Measurements from ENCODE around the gene SLC25A41.

Gene SLC25A41

DNA sequence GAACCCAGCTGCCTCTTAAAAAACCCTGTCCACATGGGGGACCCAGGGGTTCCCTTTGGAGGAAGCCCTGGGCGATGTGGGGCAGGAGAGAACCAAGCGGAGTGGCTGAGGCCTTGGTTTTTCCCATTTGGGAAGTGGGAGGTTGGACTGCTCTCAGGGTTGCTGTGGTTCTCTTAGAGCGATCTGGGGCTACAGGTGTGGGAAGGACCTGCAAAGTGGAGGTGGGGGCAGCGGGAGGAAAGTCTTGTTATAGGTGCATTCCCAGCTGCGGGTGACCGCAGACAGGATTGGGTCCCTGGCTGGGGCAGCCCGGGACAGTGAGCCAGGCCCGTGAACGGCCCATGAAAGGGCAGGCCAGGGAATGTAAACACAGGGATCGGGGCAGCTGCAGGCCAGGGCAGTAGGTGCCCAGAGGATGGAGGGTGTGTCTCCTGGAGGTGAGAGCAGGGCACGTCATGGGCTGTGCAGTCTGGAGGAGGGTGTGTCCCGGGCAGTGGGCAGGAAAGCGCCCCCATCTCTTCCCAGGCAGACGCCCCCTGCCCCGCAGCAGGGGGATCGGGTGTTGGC, 25.2 kb upstream of the SLC25A41 start:
- Histone ChIP-seq H4K5ac (ENCODE audit: low read length) (no peak overlapping the region), H3K79me1 (ENCODE audit: low read length) (no peaks in the 10 kb centered on the region), H3K56ac (ENCODE audit: low read length) (peak overlapping the region; percentile 87), H2BK5ac (ENCODE audit: low read length) (no peak overlapping the region), H3K36me3 (ENCODE audit: control insufficient read depth, insufficient read depth, low read length) (no peaks in the 10 kb centered on the region), H2BK15ac (replicated peaks; ENCODE audit: low read depth) (no peak overlapping the region), H3K4me1 (ENCODE audit: control insufficient read depth, low read depth, low read length) (no peaks in the 10 kb centered on the region), H3K27me3 (ENCODE audit: insufficient read depth, low read length, poor library complexity) (no peaks in the 10 kb centered on the region), H4K8ac (ENCODE audit: low read depth, low read length) (no peak overlapping the region), H3K23ac (ENCODE audit: low read length) (peak overlapping the region; percentile 48), H3K4me3 (ENCODE audit: low read length) (peak overlapping the region; percentile 40), H2BK120ac (ENCODE audit: low read depth, low read length) (no peak overlapping the region), H3K9ac (ENCODE audit: low read length) (peak overlapping the region; percentile 68), H2AK5ac (ENCODE audit: low read length) (no peak overlapping the region), H3K79me2 (ENCODE audit: control insufficient read depth, insufficient read depth, low read length) (no peaks in the 10 kb centered on the region), H3K4me2 (ENCODE audit: low read length) (peak overlapping the region; percentile 83), H3K4ac (ENCODE audit: low read depth, low read length) (no peak overlapping the region), H3K18ac (ENCODE audit: low read length) (no peak overlapping the region), H3K27ac (ENCODE audit: low read depth, low read length) (no peak overlapping the region)
- no peak for DNase-seq
- no CpG with 5 or more reads among the region's 16 CpGs for WGBS (ENCODE audit: extremely low coverage, insufficient coverage, low lambda C conversion rate)

DNA sequence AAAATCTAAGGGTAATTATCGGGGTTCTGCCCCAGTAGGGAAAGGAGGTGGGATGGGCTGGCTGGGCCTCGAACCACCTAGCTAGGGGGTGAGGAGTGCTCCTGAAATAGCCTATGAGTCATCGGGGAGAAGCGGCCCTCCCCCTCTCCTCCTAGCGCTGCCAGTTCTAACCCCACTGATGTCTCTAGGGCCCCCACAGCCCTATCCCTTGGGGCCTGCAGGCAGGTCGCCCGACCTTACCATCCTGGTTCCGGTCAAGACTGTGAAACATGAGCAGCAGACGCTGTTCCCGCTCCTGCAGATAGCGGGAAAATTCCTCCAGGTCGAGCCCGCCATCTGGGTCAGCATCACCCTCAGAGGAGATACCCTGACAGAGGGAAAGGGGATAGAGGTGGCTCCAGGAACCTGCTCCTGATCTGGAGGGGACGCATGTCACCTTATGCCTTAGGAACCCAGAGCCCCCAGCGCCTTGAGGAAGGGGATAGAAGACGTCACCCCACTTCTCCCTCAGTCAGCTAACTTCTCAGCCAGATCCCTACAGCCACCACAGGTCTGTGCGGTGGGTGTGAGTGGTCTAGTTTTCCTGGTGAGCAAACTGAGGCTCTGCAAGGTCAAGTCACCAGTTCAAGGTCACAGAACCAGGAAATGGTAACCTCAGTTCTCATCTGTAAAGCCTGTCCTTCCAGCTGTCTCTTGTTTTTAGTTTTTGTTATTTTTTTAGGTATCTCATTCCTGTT, 24.6 kb upstream of the SLC25A41 start:
- H3K23ac ChIP-seq (ENCODE audit: low read length): no peak overlapping the region
- no peak overlapping the region for H2BK120ac ChIP-seq (ENCODE audit: low read depth, low read length)
- H3K4ac ChIP-seq (ENCODE audit: low read depth, low read length): no peak overlapping the region
- H4K5ac ChIP-seq (ENCODE audit: low read length): no peak overlapping the region
- no peak overlapping the region for H3K27ac ChIP-seq (ENCODE audit: low read depth, low read length)
- no peak for DNase-seq
- H3K18ac ChIP-seq (ENCODE audit: low read length): no peak overlapping the region
- H2AK5ac ChIP-seq (ENCODE audit: low read length): no peak overlapping the region
- H3K27me3 ChIP-seq (ENCODE audit: insufficient read depth, low read length, poor library complexity): no peaks in the 10 kb centered on the region
- no peak overlapping the region for H3K4me3 ChIP-seq (ENCODE audit: low read length)
- no peaks in the 10 kb centered on the region for H3K36me3 ChIP-seq (ENCODE audit: control insufficient read depth, insufficient read depth, low read length)
- WGBS (ENCODE audit: extremely low coverage, insufficient coverage, low lambda C conversion rate): no CpG with 5 or more reads among the region's 17 CpGs
- no peak overlapping the region for H3K9ac ChIP-seq (ENCODE audit: low read length)
- H4K8ac ChIP-seq (ENCODE audit: low read depth, low read length): no peak overlapping the region
- H3K79me2 ChIP-seq (ENCODE audit: control insufficient read depth, insufficient read depth, low read length): no peaks in the 10 kb centered on the region
- H3K4me1 ChIP-seq (ENCODE audit: control insufficient read depth, low read depth, low read length): no peaks in the 10 kb centered on the region
- H2BK5ac ChIP-seq (ENCODE audit: low read length): no peak overlapping the region
- no peaks in the 10 kb centered on the region for H3K79me1 ChIP-seq (ENCODE audit: low read length)
- no peak overlapping the region for H2BK15ac ChIP-seq (replicated peaks; ENCODE audit: low read depth)
- H3K56ac ChIP-seq (ENCODE audit: low read length): peak overlapping the region; percentile 25
- no peak overlapping the region for H3K4me2 ChIP-seq (ENCODE audit: low read length)

DNA sequence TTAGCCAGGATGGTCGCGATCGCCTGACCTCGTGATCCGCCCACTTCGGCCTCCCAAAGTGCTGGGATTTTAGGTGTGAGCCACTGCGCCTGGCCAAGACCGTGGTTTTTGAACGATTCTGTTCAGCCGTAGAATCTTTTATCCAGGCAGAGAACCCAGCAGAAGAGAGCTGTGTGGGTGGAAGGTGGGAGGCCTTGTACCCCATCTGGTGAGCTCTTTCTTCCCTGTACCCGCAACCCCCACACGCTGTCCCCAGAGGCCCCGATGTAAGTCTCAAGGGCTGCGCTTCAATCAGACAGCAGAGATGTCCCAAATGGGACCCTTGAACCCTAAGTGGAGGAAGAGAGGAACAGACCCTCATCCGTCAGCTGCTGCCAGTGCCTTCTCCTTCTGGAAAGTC, 22.4 kb upstream of the SLC25A41 start:
- no peak overlapping the region for H3K18ac ChIP-seq (ENCODE audit: low read length)
- no peak overlapping the region for H3K4me3 ChIP-seq (ENCODE audit: low read length)
- H3K4ac ChIP-seq (ENCODE audit: low read depth, low read length): no peak overlapping the region
- no peak overlapping the region for H2BK5ac ChIP-seq (ENCODE audit: low read length)
- no peak overlapping the region for H3K9ac ChIP-seq (ENCODE audit: low read length)
- H2BK15ac ChIP-seq (replicated peaks; ENCODE audit: low read depth): no peak overlapping the region
- no peaks in the 10 kb centered on the region for H3K79me2 ChIP-seq (ENCODE audit: control insufficient read depth, insufficient read depth, low read length)
- no peaks in the 10 kb centered on the region for H3K79me1 ChIP-seq (ENCODE audit: low read length)
- H3K4me1 ChIP-seq (ENCODE audit: control insufficient read depth, low read depth, low read length): no peaks in the 10 kb centered on the region
- H2AK5ac ChIP-seq (ENCODE audit: low read length): no peak overlapping the region
- H2BK120ac ChIP-seq (ENCODE audit: low read depth, low read length): no peak overlapping the region
- H3K36me3 ChIP-seq (ENCODE audit: control insufficient read depth, insufficient read depth, low read length): no peaks in the 10 kb centered on the region
- H3K27ac ChIP-seq (ENCODE audit: low read depth, low read length): no peak overlapping the region
- no peak for DNase-seq
- no CpG with 5 or more reads among the region's 15 CpGs for WGBS (ENCODE audit: extremely low coverage, insufficient coverage, low lambda C conversion rate)
- no peaks in the 10 kb centered on the region for H3K27me3 ChIP-seq (ENCODE audit: insufficient read depth, low read length, poor library complexity)
- no peak overlapping the region for H4K5ac ChIP-seq (ENCODE audit: low read length)
- no peak overlapping the region for H4K8ac ChIP-seq (ENCODE audit: low read depth, low read length)
- H3K56ac ChIP-seq (ENCODE audit: low read length): no peak overlapping the region
- no peak overlapping the region for H3K4me2 ChIP-seq (ENCODE audit: low read length)
- H3K23ac ChIP-seq (ENCODE audit: low read length): no peak overlapping the region

DNA sequence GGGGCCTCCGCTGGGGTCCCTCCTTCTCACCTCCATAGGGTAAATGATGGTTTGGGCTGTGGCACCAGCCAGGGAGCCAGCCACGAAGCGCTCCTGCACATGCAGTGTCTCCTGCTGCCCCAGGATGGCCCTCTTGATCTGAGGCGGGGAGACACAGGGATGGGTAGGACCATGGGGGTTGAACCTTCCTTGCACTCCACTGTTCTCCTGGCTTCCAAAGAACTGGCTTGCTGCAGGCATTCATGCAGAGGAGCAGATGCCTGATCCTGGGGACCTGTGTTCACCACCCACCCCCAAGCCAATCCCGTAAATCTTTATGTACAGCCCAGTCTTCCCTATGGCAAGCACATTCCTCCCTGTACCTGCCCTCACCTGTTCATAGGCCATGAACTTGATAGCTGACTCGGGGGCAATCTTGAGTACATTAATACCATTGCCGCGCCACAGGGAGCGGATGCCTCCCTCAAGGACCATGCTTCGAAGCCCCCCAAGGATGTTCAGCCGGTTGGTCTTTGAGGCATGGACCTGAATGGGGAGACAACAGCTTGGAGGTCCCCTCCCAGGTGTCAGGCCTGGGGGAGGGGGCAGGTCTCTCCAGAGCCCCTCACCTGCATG, 20.5 kb upstream of the SLC25A41 start:
- Histone ChIP-seq H3K27ac (ENCODE audit: low read depth, low read length) (no peak overlapping the region), H3K56ac (ENCODE audit: low read length) (no peak overlapping the region), H2BK5ac (ENCODE audit: low read length) (no peak overlapping the region), H2AK5ac (ENCODE audit: low read length) (no peak overlapping the region), H4K8ac (ENCODE audit: low read depth, low read length) (no peak overlapping the region), H3K4me3 (ENCODE audit: low read length) (no peak overlapping the region), H2BK120ac (ENCODE audit: low read depth, low read length) (no peak overlapping the region), H3K36me3 (ENCODE audit: control insufficient read depth, insufficient read depth, low read length) (no peaks in the 10 kb centered on the region), H3K4ac (ENCODE audit: low read depth, low read length) (no peak overlapping the region), H3K27me3 (ENCODE audit: insufficient read depth, low read length, poor library complexity) (no peaks in the 10 kb centered on the region), H3K79me2 (ENCODE audit: control insufficient read depth, insufficient read depth, low read length) (no peaks in the 10 kb centered on the region), H3K79me1 (ENCODE audit: low read length) (no peaks in the 10 kb centered on the region), H4K5ac (ENCODE audit: low read length) (no peak overlapping the region), H3K18ac (ENCODE audit: low read length) (no peak overlapping the region), H3K4me1 (ENCODE audit: control insufficient read depth, low read depth, low read length) (no peaks in the 10 kb centered on the region), H2BK15ac (replicated peaks; ENCODE audit: low read depth) (no peak overlapping the region), H3K4me2 (ENCODE audit: low read length) (no peak overlapping the region), H3K9ac (ENCODE audit: low read length) (no peak overlapping the region), H3K23ac (ENCODE audit: low read length) (no peak overlapping the region)
- WGBS (ENCODE audit: extremely low coverage, insufficient coverage, low lambda C conversion rate): no CpG with 5 or more reads among the region's 11 CpGs
- DNase-seq: no peak

DNA sequence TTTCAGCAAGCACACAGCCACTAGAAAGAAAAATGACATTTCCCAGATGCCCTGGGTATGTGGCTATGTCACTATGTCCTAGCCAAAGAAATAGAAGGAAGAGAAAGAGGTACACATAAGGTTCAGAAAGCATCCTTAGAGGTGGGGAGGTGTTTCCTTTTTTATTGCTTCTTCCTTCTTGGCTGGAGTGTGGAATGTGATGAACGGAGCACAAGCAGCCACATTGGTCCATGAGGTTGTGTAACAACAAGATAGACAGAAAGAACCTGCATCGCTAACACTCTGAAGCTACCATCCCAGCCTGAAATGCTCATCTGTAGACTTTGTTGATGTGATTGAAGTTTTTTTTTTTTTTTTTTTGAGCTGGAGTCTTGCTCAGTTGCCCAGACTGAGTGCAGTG, 19.3 kb upstream of the SLC25A41 start:
- Histone ChIP-seq H2BK5ac (ENCODE audit: low read length) (no peak overlapping the region), H3K4me3 (ENCODE audit: low read length) (no peak overlapping the region), H3K79me2 (ENCODE audit: control insufficient read depth, insufficient read depth, low read length) (no peaks in the 10 kb centered on the region), H3K9ac (ENCODE audit: low read length) (no peak overlapping the region), H3K36me3 (ENCODE audit: control insufficient read depth, insufficient read depth, low read length) (no peaks in the 10 kb centered on the region), H3K4me1 (ENCODE audit: control insufficient read depth, low read depth, low read length) (no peaks in the 10 kb centered on the region), H3K4ac (ENCODE audit: low read depth, low read length) (no peak overlapping the region), H2AK5ac (ENCODE audit: low read length) (no peak overlapping the region), H4K5ac (ENCODE audit: low read length) (no peak overlapping the region), H2BK15ac (replicated peaks; ENCODE audit: low read depth) (no peak overlapping the region), H3K56ac (ENCODE audit: low read length) (no peak overlapping the region), H3K27ac (ENCODE audit: low read depth, low read length) (no peak overlapping the region), H3K18ac (ENCODE audit: low read length) (no peak overlapping the region), H2BK120ac (ENCODE audit: low read depth, low read length) (no peak overlapping the region), H3K27me3 (ENCODE audit: insufficient read depth, low read length, poor library complexity) (no peaks in the 10 kb centered on the region), H3K4me2 (ENCODE audit: low read length) (no peak overlapping the region), H3K79me1 (ENCODE audit: low read length) (no peaks in the 10 kb centered on the region), H4K8ac (ENCODE audit: low read depth, low read length) (no peak overlapping the region), H3K23ac (ENCODE audit: low read length) (no peak overlapping the region)
- WGBS (ENCODE audit: extremely low coverage, insufficient coverage, low lambda C conversion rate): no CpG with 5 or more reads among the region's 2 CpGs
- DNase-seq: no peak

All from mesendoderm (in vitro differentiated cells).